GM18519 (cell line): ENCODE data around the gene CNIH2.
"Not testable (repeated sequence)": the region's sequence is repeated elsewhere in the genome, so short reads cannot be mapped to it uniquely, and the experiment has no call there.

ENCODE experiments used
- ATAC-seq: cut with Tn5 transposase; IDR thresholded peaks from one replicate; pipeline ENCODE4 v1.9.1; 2021; ENCODE audit warnings: mild to moderate bottlenecking, moderate library complexity; ENCODE audit not compliant: unreplicated experiment, low FRiP score

CNIH2 gene

GRCh38 chr11:66288671-66289547 is 10.9 kb downstream of the CNIH2 start, which contains the start of gene YIF1A:
Gene YIF1A, minus strand, starts transcription at chr11:66289143. Its CDS starts 158 bp downstream, at chr11:66288985.
- peak; percentile 73 for ATAC-seq

- ATAC-seq, result peak; percentile 11
These were observed 11.8 kb downstream of the CNIH2 start for GRCh38 chr11:66289548-66290329.

GRCh38 chr11:66290330-66290621 is 12.3 kb downstream of the CNIH2 start:
- no peak for ATAC-seq

GRCh38 chr11:66291303-66291705 is 13.3 kb downstream of the CNIH2 start:
- no peak for ATAC-seq

- no peak for ATAC-seq
These were observed 13.9 kb downstream of the CNIH2 start, which contains the start of gene TMEM151A for GRCh38 chr11:66291706-66292542. Gene TMEM151A, plus strand, starts transcription at chr11:66291894. Its CDS starts 120 bp downstream, at chr11:66292014.

- no peak for ATAC-seq
These were observed 14.8 kb downstream of the CNIH2 start for GRCh38 chr11:66292543-66293332.

GRCh38 chr11:66293352-66293751 is 15.4 kb downstream of the CNIH2 start:
- ATAC-seq, result no peak

- no peak for ATAC-seq
These were observed 16.0 kb downstream of the CNIH2 start for GRCh38 chr11:66293777-66294625.

- ATAC-seq, result no peak
These were observed 16.9 kb downstream of the CNIH2 start for GRCh38 chr11:66294626-66295620.

- ATAC-seq, result no peak
These were observed 19.6 kb downstream of the CNIH2 start for GRCh38 chr11:66297610-66298009.

GRCh38 chr11:66299186-66299585 is 21.2 kb downstream of the CNIH2 start:
- no peak for ATAC-seq

GRCh38 chr11:66302656-66303055 is 24.7 kb downstream of the CNIH2 start:
- no peak for ATAC-seq

- no peak for ATAC-seq
These were observed 31.5 kb downstream of the CNIH2 start for GRCh38 chr11:66309475-66309874.

- no peak for ATAC-seq
These were observed 32.3 kb downstream of the CNIH2 start for GRCh38 chr11:66310324-66310723.

- ATAC-seq, result not testable (repeated sequence)
These were observed 32.9 kb downstream of the CNIH2 start for GRCh38 chr11:66310803-66311440.

- no peak for ATAC-seq
These were observed 33.5 kb downstream of the CNIH2 start for GRCh38 chr11:66311470-66311964.

GRCh38 chr11:66311965-66312548 is 34.1 kb downstream of the CNIH2 start:
- ATAC-seq, result peak; percentile 41
